Stimulated activated naive CD8-positive, alpha-beta T cell treated with anti-CD3 and anti-CD28 coated beads, Interleukin-15, amount 100 ng/mL, for 72 hours (primary cell): ENCODE measurements around the gene MED12L.

Source experiments
- ATAC-seq: fragments of 150-1000 bp; cut with Tn5 transposase; 2 replicates; pipeline ENCODE4 v1.10.0; 2021; ENCODE audit warnings: mild to moderate bottlenecking, moderate library complexity
- DNase-seq, 2 donors: peaks; one replicate each; pipeline ENCODE4 v3.0.0; 2021 to 2022
- H3K27ac Mint-ChIP-seq, 2 donors: one replicate each; pipeline ENCODE4 v1.8.0; 2022; ENCODE audit warnings: mild to moderate bottlenecking in 2 of 2, mixed read lengths in 2 of 2, moderate library complexity in 2 of 2
- H3K27me3 Mint-ChIP-seq: one replicate; pipeline ENCODE4 v1.8.0; 2022; ENCODE audit warnings: mixed read lengths
- H3K4me1 Mint-ChIP-seq: one replicate; pipeline ENCODE4 v1.8.0; 2022; ENCODE audit warnings: mild to moderate bottlenecking, mixed read lengths
- H3K4me3 Mint-ChIP-seq, 2 donors: one replicate each; pipeline ENCODE4 v1.8.0; 2022; ENCODE audit warnings: mild to moderate bottlenecking in 2 of 2, mixed read lengths in 2 of 2, moderate library complexity in 1 of 2
- H3K9me3 Mint-ChIP-seq, 2 donors: one replicate each; pipeline ENCODE4 v1.8.0; 2022; ENCODE audit warnings: mixed read lengths in 2 of 2

The MED12L gene

DNA sequence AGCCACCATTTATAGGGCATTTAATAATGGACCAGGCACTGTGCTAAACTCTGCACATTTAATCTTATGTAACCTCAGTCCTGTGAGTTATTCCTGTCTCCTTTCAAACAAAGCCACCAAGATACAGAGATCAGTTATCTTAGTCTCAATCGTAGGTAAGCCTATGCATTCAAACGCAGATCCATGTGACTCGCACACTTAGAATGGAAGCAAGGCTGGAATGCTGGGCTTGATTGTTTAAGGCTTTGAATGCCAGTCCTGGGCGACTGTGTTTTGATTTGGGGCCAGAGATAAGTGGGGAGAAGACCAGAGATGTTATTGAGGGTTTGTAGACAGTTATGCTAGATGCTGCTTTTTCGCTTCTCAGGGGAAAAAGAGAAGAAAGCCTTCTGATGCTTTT lies 22.2 kb downstream of the MED12L start:
- Mint-ChIP-seq H3K27ac (no peak overlapping the region), H3K4me1 (no peaks in the 10 kb centered on the region), H3K4me3 (no peak overlapping the region), H3K9me3 (peaks cover 4 to 7% of the 10 kb centered on the region in 2 donors), H3K27me3 (peaks cover 8% of the 10 kb centered on the region)
- DNase-seq (no peak), ATAC-seq (no peak)

GRCh38 chr3:151109286-151109800 lies 23.9 kb downstream of the MED12L start:
- DNase-seq (no peak), ATAC-seq (no peak)
- H3K27ac Mint-ChIP-seq = no peak overlapping the region
- H3K4me3 Mint-ChIP-seq = no peak overlapping the region
- peaks cover 4 to 7% of the 10 kb centered on the region in 2 donors for H3K9me3 Mint-ChIP-seq
- no peaks in the 10 kb centered on the region for H3K4me1 Mint-ChIP-seq
- H3K27me3 Mint-ChIP-seq = peaks cover 8% of the 10 kb centered on the region

DNA sequence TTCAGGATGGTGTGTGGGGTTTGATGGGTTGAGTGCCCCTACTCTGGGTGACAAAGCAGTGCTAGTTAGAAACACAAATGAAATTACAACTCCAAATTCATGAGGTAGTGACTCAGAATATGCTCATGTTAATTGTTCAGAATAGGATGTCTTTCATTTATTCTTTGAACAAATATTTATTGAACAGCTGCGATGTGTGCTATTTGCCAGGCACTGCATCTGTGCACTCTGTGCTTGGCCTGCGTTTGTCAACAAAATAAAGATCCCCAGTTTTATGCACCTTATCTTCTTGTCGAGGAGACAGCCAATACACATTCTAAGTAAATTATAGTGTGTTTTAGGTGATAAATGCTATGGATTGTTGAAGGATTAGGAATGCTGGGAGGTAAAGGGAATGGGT lies 27.3 kb downstream of the MED12L start:
- Mint-ChIP-seq H3K9me3 (peaks cover 2 to 3% of the 10 kb centered on the region in 2 donors), H3K27me3 (peaks cover 6% of the 10 kb centered on the region), H3K4me1 (no peaks in the 10 kb centered on the region), H3K27ac (no peak overlapping the region), H3K4me3 (no peak overlapping the region)
- DNase-seq (no peak), ATAC-seq (no peak)

GRCh38 chr3:151113343-151113742 lies 27.9 kb downstream of the MED12L start:
- Mint-ChIP-seq H3K4me1 (no peaks in the 10 kb centered on the region), H3K27ac (no peak overlapping the region), H3K9me3 (no peaks in the 10 kb centered on the region), H3K4me3 (no peak overlapping the region), H3K27me3 (no peaks in the 10 kb centered on the region)
- no peak for DNase-seq
- ATAC-seq = no peak

GRCh38 chr3:151117047-151117446 lies 31.6 kb downstream of the MED12L start:
- Mint-ChIP-seq H3K9me3 (no peaks in the 10 kb centered on the region), H3K27ac (peak overlapping the region in 1 of 2 donors; percentile 8), H3K4me1 (no peaks in the 10 kb centered on the region), H3K4me3 (no peak overlapping the region), H3K27me3 (no peaks in the 10 kb centered on the region)
- no peak for DNase-seq
- ATAC-seq = no peak

DNA sequence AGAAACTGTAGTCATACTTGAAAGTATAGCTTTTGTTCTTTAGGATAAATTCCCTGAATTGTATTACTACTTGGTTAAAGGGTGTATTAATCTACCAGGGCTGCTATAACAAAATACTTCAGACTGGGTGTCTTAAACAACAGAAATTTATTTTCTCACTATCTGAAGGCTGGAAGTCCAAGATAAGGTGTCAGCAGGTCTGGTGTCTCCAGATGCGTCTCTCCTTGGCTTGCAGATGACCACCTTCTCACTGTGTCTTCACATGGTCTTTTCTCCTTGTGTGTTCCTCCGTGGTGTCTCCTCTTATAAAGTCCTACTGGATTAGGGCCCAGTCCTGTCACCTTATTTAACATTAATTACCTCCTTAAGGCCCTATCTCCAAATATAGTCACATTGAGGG lies 33.7 kb downstream of the MED12L start:
- Mint-ChIP-seq H3K27me3 (no peaks in the 10 kb centered on the region), H3K4me1 (no peaks in the 10 kb centered on the region), H3K4me3 (no peak overlapping the region), H3K27ac (peak overlapping the region in 1 of 2 donors; percentile 54), H3K9me3 (no peaks in the 10 kb centered on the region)
- no peak for ATAC-seq
- DNase-seq = no peak

DNA sequence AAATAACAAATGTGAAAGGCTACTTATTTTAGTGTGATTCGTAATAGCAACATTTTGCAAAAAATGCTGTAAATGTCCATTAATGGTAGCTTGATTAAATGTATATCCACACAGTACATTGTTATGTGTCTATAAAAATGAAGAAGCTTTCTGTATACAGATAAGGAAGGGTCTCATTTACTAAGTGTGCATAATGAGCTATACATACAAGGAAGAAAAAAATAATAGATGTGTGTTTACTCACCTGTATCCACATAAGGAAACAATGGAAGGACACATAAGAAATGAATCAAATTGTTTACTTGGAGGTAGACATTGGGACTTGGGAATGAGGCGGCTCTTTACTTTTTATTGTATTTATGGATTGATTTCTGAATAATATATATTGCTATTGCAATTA lies 34.9 kb downstream of the MED12L start:
- no peaks in the 10 kb centered on the region for H3K4me1 Mint-ChIP-seq
- H3K27me3 Mint-ChIP-seq = no peaks in the 10 kb centered on the region
- DNase-seq (no peak), ATAC-seq (no peak)
- H3K27ac Mint-ChIP-seq = no peak overlapping the region
- H3K4me3 Mint-ChIP-seq = no peak overlapping the region
- no peaks in the 10 kb centered on the region for H3K9me3 Mint-ChIP-seq

DNA sequence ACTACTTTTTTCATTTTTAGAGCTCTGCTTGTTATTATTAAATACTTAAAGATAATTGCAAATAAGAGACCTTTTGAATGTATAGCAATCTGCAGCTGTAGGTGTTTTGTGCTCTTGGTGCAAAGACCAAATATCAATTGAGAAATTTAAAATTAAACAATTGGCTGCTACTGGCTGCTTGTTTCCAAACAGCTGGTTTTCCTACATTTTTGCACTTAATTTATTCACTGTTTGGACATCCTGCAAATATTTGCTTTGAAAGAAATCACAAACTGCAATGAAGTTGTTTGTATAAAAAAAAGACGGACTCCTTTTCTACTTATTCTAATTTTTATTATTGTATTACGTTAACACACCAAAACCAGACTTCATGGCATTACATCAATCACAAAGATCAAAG lies 35.6 kb downstream of the MED12L start:
- Mint-ChIP-seq H3K4me3 (no peak overlapping the region), H3K27me3 (no peaks in the 10 kb centered on the region), H3K27ac (no peak overlapping the region), H3K4me1 (no peaks in the 10 kb centered on the region), H3K9me3 (no peaks in the 10 kb centered on the region)
- DNase-seq (no peak), ATAC-seq (no peak)

GRCh38 chr3:151123827-151124226 lies 38.4 kb downstream of the MED12L start:
- H3K27me3 Mint-ChIP-seq = no peaks in the 10 kb centered on the region
- H3K27ac Mint-ChIP-seq = no peak overlapping the region
- DNase-seq (no peak), ATAC-seq (no peak)
- no peaks in the 10 kb centered on the region for H3K9me3 Mint-ChIP-seq
- no peaks in the 10 kb centered on the region for H3K4me1 Mint-ChIP-seq
- H3K4me3 Mint-ChIP-seq = no peak overlapping the region

GRCh38 chr3:151124476-151124875 lies 39.0 kb downstream of the MED12L start:
- Mint-ChIP-seq H3K9me3 (no peaks in the 10 kb centered on the region), H3K27me3 (no peaks in the 10 kb centered on the region), H3K4me1 (no peaks in the 10 kb centered on the region), H3K4me3 (no peak overlapping the region), H3K27ac (no peak overlapping the region)
- DNase-seq = no peak
- ATAC-seq = no peak

DNA sequence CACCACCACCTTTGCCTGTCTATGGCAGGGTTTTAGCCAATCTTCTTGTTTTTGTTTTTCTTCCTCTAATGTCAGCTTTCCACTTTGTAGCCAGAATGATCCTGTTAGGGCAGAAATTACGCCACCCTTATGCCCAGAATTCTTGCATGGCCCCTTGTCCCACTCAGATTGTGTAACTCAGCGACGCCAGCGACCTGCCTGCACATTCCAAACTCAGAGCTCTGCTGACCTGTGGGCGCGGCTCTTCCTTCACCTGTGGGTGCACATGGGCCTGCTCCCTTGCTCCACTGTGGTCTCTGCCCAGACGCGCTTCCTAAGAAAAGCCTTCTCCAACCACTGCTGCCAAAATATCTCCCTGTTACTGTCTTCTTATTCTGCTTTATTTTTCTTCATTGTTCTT lies 45.0 kb downstream of the MED12L start:
- no peak for ATAC-seq
- H3K9me3 Mint-ChIP-seq = no peaks in the 10 kb centered on the region
- no peak for DNase-seq
- H3K27ac Mint-ChIP-seq = no peak overlapping the region
- no peaks in the 10 kb centered on the region for H3K27me3 Mint-ChIP-seq
- H3K4me3 Mint-ChIP-seq = no peak overlapping the region
- peaks cover 11% of the 10 kb centered on the region for H3K4me1 Mint-ChIP-seq

DNA sequence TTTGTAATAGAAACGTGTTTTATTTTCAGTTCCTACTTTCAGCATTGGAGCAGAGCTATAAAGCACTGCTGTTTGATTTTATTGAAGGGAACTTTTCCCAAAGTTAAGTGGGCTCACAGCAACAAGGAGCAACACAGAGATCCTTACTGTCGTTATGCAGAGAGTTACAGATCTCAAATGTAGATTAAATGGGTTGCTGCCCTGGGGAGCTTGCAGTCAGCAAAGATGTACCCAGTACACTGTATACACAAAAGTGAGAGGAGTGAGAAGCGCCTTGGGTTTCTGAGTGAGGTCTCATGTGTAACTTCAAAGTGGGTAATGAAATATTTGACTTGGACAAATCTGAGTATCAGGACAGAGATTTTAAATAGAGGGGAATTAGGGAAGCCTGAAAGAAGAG lies 47.7 kb downstream of the MED12L start:
- DNase-seq (no peak), ATAC-seq (no peak)
- Mint-ChIP-seq H3K27ac (peak overlapping the region in 1 of 2 donors; percentile 3), H3K27me3 (no peaks in the 10 kb centered on the region), H3K9me3 (no peaks in the 10 kb centered on the region), H3K4me1 (peaks cover 22% of the 10 kb centered on the region), H3K4me3 (no peak overlapping the region)

- no peak overlapping the region for H3K4me3 Mint-ChIP-seq
Observed at GRCh38 chr3:151133917-151134450, 48.5 kb downstream of the MED12L start.

DNA sequence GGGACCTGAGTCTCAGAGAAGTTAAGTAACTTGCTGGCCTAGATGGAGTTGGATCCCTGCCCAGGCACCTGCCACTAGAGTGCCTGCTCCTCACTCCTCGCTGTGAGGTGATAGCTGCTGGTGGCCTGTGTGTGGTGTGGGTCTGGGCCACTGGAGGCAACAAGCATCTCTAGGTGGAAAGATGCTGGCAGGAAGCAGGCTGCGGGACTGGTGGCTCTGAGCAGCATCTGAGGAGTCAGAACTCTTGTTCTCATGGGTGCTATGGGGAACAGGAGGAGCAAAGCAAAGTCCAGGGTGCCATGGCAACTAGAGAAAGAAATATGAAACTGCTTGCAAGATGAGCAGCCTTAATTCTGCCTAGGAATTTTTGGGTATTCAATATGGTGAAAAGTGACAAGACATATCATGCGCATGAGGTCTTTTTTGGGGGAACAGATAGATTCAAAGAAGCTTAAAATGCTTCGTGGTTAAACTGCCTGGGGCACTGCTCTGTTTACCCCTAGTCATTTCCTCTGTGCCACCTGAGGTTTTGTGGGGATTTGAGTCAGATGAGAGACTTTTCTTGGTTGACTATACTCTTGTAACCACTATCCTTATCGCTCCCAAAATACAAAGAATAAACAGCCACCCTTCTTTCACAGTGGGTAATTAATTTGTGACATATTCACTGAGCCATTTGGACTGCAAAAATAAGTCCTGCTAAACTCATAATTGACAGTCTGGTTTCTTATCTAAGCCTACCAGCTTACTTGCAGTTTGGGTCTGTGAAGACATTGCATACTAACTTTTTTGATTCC lies 50.3 kb downstream of the MED12L start:
- ATAC-seq (peak; percentile 98), DNase-seq (peak; percentile 56 to 85)
- peaks cover 22% of the 10 kb centered on the region for H3K4me1 Mint-ChIP-seq
- no peaks in the 10 kb centered on the region for H3K9me3 Mint-ChIP-seq
- H3K4me3 Mint-ChIP-seq = peak overlapping the region; percentile 25 to 26
- H3K27ac Mint-ChIP-seq = peak overlapping the region; percentile 84 to 98
- H3K27me3 Mint-ChIP-seq = no peaks in the 10 kb centered on the region

More at GRCh38 chr3:151133917-151134450, 48.5 kb downstream of the MED12L start:
- DNase-seq (no peak), ATAC-seq (no peak)
- Mint-ChIP-seq H3K27me3 (no peaks in the 10 kb centered on the region), H3K27ac (peak overlapping the region in 1 of 2 donors; percentile 84), H3K4me1 (peaks cover 22% of the 10 kb centered on the region), H3K9me3 (no peaks in the 10 kb centered on the region)

- ATAC-seq = no peak
- no peaks in the 10 kb centered on the region for H3K27me3 Mint-ChIP-seq
- H3K9me3 Mint-ChIP-seq = no peaks in the 10 kb centered on the region
- DNase-seq = no peak
- H3K4me1 Mint-ChIP-seq = no peaks in the 10 kb centered on the region
- H3K4me3 Mint-ChIP-seq = no peak overlapping the region
- H3K27ac Mint-ChIP-seq = no peak overlapping the region
Observed at GRCh38 chr3:151142929-151143328, 57.5 kb downstream of the MED12L start.

GRCh38 chr3:151144016-151144415 lies 58.6 kb downstream of the MED12L start:
- Mint-ChIP-seq H3K27me3 (no peaks in the 10 kb centered on the region), H3K4me1 (no peaks in the 10 kb centered on the region), H3K4me3 (no peak overlapping the region), H3K27ac (no peak overlapping the region), H3K9me3 (no peaks in the 10 kb centered on the region)
- ATAC-seq (no peak), DNase-seq (no peak)
